ENCODE measurements around the gene KIAA0586. TPM values are rescaled to one million over a fixed set of nuclear protein-coding genes. Genes with fewer than 3 reads are reported as not detected.
"Not testable (repeated sequence)": the region's sequence is repeated elsewhere in the genome, so short reads cannot be mapped to it uniquely, and the experiment has no call there.

The KIAA0586 gene
- total RNA-seq, 1 donor from 2014 or later: 19.7 TPM

- no peak overlapping the region for H3K4me3 Mint-ChIP-seq
- no peak overlapping the region for H3K27ac Mint-ChIP-seq
- H3K27me3 Mint-ChIP-seq (ENCODE audit: low read depth): no peaks in the 10 kb centered on the region
- TF ChIP-seq, protein P1, sequence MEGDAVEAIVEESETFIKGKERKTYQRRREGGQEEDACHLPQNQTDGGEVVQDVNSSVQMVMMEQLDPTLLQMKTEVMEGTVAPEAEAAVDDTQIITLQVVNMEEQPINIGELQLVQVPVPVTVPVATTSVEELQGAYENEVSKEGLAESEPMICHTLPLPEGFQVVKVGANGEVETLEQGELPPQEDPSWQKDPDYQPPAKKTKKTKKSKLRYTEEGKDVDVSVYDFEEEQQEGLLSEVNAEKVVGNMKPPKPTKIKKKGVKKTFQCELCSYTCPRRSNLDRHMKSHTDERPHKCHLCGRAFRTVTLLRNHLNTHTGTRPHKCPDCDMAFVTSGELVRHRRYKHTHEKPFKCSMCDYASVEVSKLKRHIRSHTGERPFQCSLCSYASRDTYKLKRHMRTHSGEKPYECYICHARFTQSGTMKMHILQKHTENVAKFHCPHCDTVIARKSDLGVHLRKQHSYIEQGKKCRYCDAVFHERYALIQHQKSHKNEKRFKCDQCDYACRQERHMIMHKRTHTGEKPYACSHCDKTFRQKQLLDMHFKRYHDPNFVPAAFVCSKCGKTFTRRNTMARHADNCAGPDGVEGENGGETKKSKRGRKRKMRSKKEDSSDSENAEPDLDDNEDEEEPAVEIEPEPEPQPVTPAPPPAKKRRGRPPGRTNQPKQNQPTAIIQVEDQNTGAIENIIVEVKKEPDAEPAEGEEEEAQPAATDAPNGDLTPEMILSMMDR (IDR thresholded peaks at IDR 0.05; ENCODE audit: unreplicated experiment): no peak
- DNase-seq (ENCODE audit: low spot score in 2 of 2, unreplicated experiment in 2 of 2): no peak
- peaks cover 22% of the 10 kb centered on the region for H3K36me3 Mint-ChIP-seq
- H3K9me3 Mint-ChIP-seq: no peaks in the 10 kb centered on the region
- no peaks in the 10 kb centered on the region for H3K4me1 Mint-ChIP-seq
Observed at GRCh38 chr14:58477653-58478052, 50.1 kb downstream of the KIAA0586 start.

DNA sequence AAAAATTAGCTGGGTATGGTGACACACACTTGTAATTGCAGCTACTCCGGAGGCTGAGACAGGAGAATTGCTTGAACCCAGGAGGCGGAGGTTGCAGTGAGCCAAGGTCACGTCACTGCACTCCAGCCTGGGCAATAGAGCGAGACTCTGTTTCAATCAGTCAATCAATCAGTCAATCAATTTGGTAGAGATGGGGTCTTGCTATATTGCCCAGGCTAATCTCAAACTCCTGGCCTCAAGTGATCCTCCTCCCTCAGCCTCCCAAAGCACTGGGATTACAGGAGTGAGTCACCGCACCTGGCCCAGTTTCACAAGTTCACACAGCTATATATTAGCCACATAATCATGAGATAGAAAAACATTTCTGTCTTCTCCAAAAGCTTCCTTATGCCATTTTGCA is 50.8 kb downstream of the KIAA0586 start:
- H3K36me3 Mint-ChIP-seq: peaks cover 22% of the 10 kb centered on the region

GRCh38 chr14:58479975-58480374 is 52.5 kb downstream of the KIAA0586 start:
- Mint-ChIP-seq H3K9me3 (no peaks in the 10 kb centered on the region), H3K27ac (no peak overlapping the region), H3K4me3 (no peak overlapping the region), H3K36me3 (peaks cover 16% of the 10 kb centered on the region), H3K4me1 (no peaks in the 10 kb centered on the region), H3K27me3 (ENCODE audit: low read depth) (no peaks in the 10 kb centered on the region)
- TF ChIP-seq, protein P1 (IDR thresholded peaks at IDR 0.05; ENCODE audit: unreplicated experiment): no peak
- no peak for DNase-seq (ENCODE audit: low spot score in 2 of 2, unreplicated experiment in 2 of 2)

More for the DNA sequence above, 50.8 kb downstream of the KIAA0586 start:
- H3K27ac Mint-ChIP-seq; H3K9me3 Mint-ChIP-seq; DNase-seq (ENCODE audit: low spot score in 2 of 2, unreplicated experiment in 2 of 2); H3K4me1 Mint-ChIP-seq; H3K4me3 Mint-ChIP-seq; H3K27me3 Mint-ChIP-seq (ENCODE audit: low read depth): not testable (repeated sequence)

- Mint-ChIP-seq H3K4me1 (no peaks in the 10 kb centered on the region), H3K36me3 (peaks cover 15% of the 10 kb centered on the region), H3K27me3 (ENCODE audit: low read depth) (no peaks in the 10 kb centered on the region), H3K27ac (no peak overlapping the region), H3K9me3 (peaks cover 4% of the 10 kb centered on the region), H3K4me3 (no peak overlapping the region)
- TF ChIP-seq, protein P1 (IDR thresholded peaks at IDR 0.05; ENCODE audit: unreplicated experiment): no peak
- DNase-seq (ENCODE audit: low spot score in 2 of 2, unreplicated experiment in 2 of 2): no peak
Observed at GRCh38 chr14:58484176-58484575, 56.7 kb downstream of the KIAA0586 start.

- peaks cover 13% of the 10 kb centered on the region for H3K36me3 Mint-ChIP-seq
- H3K27ac Mint-ChIP-seq: no peak overlapping the region
- DNase-seq (ENCODE audit: low spot score in 2 of 2, unreplicated experiment in 2 of 2): no peak
- H3K4me3 Mint-ChIP-seq: no peak overlapping the region
- peaks cover 4% of the 10 kb centered on the region for H3K9me3 Mint-ChIP-seq
- TF ChIP-seq, protein P1 (IDR thresholded peaks at IDR 0.05; ENCODE audit: unreplicated experiment): no peak
- no peaks in the 10 kb centered on the region for H3K4me1 Mint-ChIP-seq
- H3K27me3 Mint-ChIP-seq (ENCODE audit: low read depth): no peaks in the 10 kb centered on the region
Observed at GRCh38 chr14:58488550-58488949, 61.0 kb downstream of the KIAA0586 start.

DNA sequence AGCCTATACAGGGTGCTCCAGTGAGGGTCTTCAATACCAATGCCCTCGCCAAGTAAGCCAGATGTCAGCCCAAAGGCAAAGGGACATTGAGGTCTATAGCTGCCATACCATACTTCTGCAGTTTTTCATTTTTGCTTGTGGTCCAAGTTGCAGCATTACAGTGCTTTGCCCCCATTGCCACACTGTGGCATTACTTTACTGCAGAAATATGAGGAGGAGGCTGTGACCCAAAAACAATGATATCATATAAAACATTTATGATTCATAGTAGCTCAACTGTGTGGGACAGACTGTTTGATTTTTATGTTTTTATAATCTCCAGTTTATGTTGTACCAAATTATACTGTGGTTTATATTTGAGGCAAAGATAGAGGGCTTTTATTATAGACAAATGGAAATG is 64.1 kb downstream of the KIAA0586 start:
- no peak overlapping the region for H3K27ac Mint-ChIP-seq
- H3K4me1 Mint-ChIP-seq: no peaks in the 10 kb centered on the region
- H3K9me3 Mint-ChIP-seq: no peaks in the 10 kb centered on the region
- no peak for DNase-seq (ENCODE audit: low spot score in 2 of 2, unreplicated experiment in 2 of 2)
- no peaks in the 10 kb centered on the region for H3K27me3 Mint-ChIP-seq (ENCODE audit: low read depth)
- H3K36me3 Mint-ChIP-seq: peaks cover 7% of the 10 kb centered on the region
- TF ChIP-seq, protein P1 (IDR thresholded peaks at IDR 0.05; ENCODE audit: unreplicated experiment): no peak
- H3K4me3 Mint-ChIP-seq: no peak overlapping the region

Data from mesothelial cell of epicardium (in vitro differentiated cells).